EH (cell line): Measurements from ENCODE around the gene ADCY10.
A peak's percentile ranks its signal among the peaks of the same experiment; 100 is the strongest.
"Not testable (repeated sequence)": the region's sequence is repeated elsewhere in the genome, so short reads cannot be mapped to it uniquely, and the experiment has no call there.

Source experiments
- DNase-seq: peaks from one replicate; pipeline ENCODE4 v3.0.0-alpha.2; 2015; ENCODE audit warnings: low read depth

Gene ADCY10

GRCh38 chr1:167887187-167887586, 26.7 kb downstream of the ADCY10 start:
- DNase-seq: not testable (repeated sequence)

- DNase-seq: no peak
These were observed 31.6 kb downstream of the ADCY10 start for GRCh38 chr1:167882376-167882775.

GRCh38 chr1:167881786-167882185, 32.1 kb downstream of the ADCY10 start:
- DNase-seq: peak; percentile 55

- DNase-seq: peak; percentile 27
These were observed 32.9 kb downstream of the ADCY10 start for GRCh38 chr1:167881069-167881468.

- DNase-seq: peak; percentile 24
These were observed 33.3 kb downstream of the ADCY10 start for GRCh38 chr1:167880580-167881021.

- no peak for DNase-seq
These were observed 34.4 kb downstream of the ADCY10 start for GRCh38 chr1:167879508-167879907.

GRCh38 chr1:167878372-167879160, 35.4 kb downstream of the ADCY10 start:
- no peak for DNase-seq

GRCh38 chr1:167876597-167877175, 37.2 kb downstream of the ADCY10 start:
- no peak for DNase-seq

GRCh38 chr1:167871331-167871730, 42.6 kb downstream of the ADCY10 start:
- DNase-seq: peak; percentile 32

- DNase-seq: not testable (repeated sequence)
These were observed 44.6 kb downstream of the ADCY10 start for GRCh38 chr1:167869157-167870001.

- DNase-seq: not testable (repeated sequence)
These were observed 47.1 kb downstream of the ADCY10 start for GRCh38 chr1:167866739-167867414.

- not testable (repeated sequence) for DNase-seq
These were observed 47.6 kb downstream of the ADCY10 start for GRCh38 chr1:167866326-167866725.

GRCh38 chr1:167865804-167866308, 48.1 kb downstream of the ADCY10 start:
- not testable (repeated sequence) for DNase-seq

GRCh38 chr1:167865193-167865592, 48.7 kb downstream of the ADCY10 start:
- DNase-seq: not testable (repeated sequence)

- DNase-seq: no peak
These were observed 49.4 kb downstream of the ADCY10 start for GRCh38 chr1:167864392-167865032.

GRCh38 chr1:167863921-167864279, 50.0 kb downstream of the ADCY10 start:
- no peak for DNase-seq

GRCh38 chr1:167863191-167863920, 50.6 kb downstream of the ADCY10 start:
- DNase-seq: not testable (repeated sequence)

GRCh38 chr1:167862432-167863076, 51.4 kb downstream of the ADCY10 start:
- DNase-seq: peak; percentile 82

- no peak for DNase-seq
These were observed 52.1 kb downstream of the ADCY10 start for GRCh38 chr1:167861664-167862381.
